Stimulated activated CD4-positive, alpha-beta T cell treated with anti-CD3 and anti-CD28 coated beads, Interleukin-15, amount 100 ng/mL, for 24 hours (primary cell): Measurements from ENCODE around the gene TMEM63C.
A peak's percentile ranks its signal among the peaks of the same experiment; 100 is the strongest.

Source experiments
- DNase-seq: peaks from one replicate; pipeline ENCODE4 v3.0.0-alpha.2; 2020

The TMEM63C gene, protein sequence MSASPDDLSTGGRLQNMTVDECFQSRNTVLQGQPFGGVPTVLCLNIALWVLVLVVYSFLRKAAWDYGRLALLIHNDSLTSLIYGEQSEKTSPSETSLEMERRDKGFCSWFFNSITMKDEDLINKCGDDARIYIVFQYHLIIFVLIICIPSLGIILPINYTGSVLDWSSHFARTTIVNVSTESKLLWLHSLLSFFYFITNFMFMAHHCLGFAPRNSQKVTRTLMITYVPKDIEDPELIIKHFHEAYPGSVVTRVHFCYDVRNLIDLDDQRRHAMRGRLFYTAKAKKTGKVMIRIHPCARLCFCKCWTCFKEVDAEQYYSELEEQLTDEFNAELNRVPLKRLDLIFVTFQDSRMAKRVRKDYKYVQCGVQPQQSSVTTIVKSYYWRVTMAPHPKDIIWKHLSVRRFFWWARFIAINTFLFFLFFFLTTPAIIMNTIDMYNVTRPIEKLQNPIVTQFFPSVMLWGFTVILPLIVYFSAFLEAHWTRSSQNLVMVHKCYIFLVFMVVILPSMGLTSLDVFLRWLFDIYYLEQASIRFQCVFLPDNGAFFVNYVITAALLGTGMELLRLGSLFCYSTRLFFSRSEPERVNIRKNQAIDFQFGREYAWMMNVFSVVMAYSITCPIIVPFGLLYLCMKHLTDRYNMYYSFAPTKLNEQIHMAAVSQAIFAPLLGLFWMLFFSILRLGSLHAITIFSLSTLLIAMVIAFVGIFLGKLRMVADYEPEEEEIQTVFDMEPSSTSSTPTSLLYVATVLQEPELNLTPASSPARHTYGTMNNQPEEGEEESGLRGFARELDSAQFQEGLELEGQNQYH

DNA sequence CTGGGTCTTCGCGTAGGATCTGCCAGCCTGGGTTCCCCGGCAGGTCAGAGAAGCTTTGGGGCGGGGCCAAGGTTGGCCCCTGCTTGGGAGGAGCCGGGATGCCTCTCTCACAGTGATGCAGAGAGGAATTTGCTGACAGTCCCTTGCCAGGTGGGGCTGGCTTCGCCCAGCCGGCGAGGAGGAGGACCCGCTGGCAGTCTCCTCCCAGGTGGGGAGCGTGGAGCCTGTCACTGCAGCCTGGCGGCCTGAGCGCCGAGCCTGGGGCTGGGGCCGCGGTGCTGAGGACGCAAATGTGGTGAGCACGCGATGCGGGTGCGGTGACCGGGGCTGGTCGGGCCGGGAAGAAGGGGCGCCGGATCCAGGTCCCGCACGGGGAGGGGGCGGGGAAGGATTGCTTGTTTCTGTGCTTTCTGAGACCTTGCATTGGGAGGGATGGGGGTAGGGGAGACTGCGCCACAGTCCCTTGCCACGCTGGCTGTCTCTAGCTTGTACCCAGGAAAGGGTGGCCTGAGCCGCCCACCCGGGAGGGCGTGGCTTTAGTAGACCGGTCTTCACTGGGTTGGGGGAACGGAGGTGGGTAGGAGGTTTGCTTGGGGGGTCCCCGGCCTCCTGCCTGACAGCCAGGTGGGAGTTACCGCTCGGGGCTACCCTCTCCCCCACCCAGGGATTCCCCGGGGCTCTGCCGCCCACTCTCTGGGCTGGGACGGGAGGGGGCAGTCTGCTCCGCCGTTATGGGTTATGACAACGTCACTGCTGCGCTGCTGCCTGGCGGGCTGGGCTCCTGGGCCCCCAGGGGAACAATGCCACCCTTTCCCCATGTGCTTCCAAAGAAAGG is at the start of gene TMEM63C:
TSS of gene TMEM63C (plus strand) at position 196 of the 835 bp plus-strand sequence. CDS start 37,016 bp downstream, outside the sequence.
- DNase-seq = peak; percentile 78

DNA sequence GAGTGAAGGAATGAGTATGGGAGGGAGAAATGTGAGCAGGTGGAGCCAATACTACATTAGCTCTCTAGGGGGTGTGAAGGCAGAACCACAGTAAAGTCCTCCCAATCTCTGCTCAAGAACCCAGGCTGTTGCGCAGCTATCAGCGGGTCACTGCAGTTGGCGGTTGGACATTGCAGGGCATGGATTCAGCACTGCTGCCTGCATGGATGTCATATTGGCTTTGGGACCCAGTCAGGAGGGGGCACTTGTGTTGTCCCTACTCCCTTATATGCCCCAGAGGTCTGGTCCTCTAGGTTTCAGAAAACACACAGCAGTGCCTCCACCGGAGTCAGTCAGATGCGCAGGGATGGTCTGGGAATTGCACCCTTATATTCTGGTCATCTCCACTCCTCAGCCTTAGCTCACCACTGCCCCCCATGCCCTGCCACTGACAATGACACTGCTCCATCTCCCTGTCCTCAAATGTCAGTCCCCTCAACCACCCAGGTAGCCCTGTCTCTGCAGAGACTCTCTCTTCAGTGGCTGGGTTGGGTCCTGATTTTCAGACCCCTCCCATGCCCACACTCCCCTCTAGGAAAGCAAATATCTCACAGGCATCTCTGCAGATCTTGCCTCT is 49.6 kb upstream of the TMEM63C start:
- DNase-seq = no peak

DNA sequence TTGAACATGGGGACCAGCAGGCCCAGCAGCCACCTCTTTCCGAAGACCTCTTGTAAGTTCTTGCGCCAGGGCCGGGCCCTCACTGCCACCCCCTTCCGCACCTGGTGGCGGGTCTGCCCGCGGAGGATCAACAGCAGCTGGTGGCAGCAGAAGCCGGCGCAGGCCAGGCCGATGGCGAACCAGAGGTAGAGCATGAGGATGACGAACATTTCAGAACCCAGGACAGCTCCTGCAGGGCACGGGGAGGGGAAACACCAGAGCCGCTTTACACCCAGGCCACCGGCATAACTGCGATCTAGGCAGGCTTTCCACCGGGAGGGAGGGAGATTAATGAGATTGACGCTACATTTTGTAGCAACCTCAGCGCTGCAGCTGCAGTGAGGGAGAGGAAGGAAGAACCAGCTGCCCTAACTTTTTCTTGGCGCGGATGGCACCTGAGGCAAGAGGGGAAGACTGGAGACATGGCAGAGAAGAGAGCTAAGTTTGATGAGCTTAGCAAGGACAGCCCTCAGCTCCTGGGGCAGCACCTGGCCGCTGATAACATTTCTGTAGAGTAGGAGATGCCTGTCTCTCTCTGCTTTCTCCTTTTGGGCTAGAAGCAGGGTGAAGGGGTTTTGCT is 47.8 kb upstream of the TMEM63C start:
- peak; percentile 68 for DNase-seq

DNA sequence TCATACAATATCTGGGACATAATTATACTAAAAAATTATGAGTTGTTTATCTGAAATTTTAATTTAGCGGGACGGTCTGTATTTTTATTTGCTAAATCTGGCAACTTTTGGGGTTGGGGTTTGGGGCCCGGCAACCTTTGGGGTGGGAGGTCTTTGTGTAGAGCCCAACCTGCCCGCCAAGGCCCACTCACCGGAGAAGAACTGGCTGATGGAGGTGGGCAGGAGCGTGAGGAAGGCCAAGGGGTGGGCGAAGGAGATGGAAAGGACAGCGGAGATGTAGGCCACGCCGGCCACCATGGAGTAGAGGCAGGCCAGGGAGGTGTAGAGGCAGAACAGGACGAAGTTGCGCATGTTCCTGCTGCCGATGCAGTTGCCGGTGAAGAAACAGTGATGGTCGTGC is 42.6 kb upstream of the TMEM63C start:
- no peak for DNase-seq

DNA sequence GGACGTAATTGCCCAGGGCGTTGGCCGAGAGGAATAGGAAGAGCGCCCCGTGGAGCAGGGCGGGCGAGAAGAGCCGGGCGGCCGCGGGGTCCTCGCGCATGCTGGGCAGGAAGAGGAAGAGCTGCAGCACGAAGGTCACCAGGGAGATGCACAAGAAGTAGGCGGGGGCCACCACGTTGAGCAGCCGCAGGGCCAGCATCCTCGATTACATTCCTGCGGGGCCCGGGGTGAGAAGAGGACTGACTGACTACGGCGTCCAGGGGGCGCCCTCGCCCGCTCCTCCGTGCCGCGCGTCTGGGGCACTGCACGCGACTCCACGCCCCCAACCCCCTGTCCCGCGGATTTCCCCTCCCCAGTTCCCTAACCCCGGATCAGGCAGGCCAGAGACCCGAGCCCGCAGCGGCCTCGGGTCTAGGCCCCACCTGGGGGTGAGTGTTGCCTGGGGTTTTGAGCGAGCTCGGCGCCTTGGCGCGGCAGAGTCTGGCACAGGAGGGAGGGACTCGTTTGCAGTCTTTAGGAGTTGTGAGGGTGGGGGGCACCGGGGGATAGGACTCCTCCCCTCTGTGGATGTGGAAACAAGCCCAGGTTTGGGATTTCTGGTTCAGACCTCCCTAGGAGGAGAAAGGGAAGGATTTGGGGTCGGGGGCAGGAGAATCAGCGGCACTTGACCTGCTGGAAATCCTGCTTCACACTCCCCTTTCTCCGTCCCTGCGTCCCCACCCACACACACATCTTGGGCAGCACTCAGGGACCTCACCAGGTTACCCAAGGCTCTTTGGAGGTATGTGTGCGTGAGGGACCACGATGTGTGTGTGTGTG is 41.8 kb upstream of the TMEM63C start:
- DNase-seq = peak; percentile 76

DNA sequence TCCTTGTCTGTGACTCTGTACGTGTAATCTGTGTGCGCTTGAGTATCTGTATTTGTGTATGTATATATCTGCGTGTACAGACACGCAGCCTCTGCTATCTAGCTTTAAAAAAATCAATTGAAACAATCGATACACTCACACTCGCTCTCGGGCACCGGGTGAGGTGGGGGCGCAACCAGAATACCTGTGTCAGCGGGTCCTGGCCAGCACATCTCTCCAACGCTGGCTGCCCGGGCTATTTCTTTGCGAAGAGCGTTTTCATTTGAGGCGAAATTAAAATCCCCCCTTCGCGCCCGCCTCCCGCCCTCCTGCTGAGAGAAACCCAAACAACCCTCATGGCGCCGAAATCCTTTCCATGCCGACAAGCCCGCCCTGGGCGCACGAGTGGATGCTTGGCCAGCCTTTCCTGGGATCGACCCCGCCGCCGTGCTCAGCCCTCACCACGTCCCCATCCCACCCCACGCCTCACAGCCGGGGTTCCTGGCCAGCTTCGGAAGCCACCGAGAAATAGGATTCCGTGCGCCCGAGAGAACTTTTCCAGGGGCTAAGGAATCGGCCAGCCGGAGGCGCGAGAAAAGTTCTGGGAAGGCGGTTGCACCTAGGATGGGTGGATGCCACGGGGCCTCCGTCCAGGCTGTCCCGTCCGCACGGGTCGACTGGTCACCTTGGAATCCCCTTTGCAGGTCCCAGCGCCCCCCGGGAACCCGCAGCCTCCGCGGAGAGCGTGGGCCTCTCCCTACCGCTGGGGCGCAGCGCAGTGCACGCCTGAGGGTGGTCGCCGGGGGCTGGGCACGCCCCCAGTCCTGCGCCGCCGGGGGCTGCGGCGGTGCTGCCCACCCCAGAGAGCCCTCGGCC is 41.0 kb upstream of the TMEM63C start:
- DNase-seq = no peak

DNA sequence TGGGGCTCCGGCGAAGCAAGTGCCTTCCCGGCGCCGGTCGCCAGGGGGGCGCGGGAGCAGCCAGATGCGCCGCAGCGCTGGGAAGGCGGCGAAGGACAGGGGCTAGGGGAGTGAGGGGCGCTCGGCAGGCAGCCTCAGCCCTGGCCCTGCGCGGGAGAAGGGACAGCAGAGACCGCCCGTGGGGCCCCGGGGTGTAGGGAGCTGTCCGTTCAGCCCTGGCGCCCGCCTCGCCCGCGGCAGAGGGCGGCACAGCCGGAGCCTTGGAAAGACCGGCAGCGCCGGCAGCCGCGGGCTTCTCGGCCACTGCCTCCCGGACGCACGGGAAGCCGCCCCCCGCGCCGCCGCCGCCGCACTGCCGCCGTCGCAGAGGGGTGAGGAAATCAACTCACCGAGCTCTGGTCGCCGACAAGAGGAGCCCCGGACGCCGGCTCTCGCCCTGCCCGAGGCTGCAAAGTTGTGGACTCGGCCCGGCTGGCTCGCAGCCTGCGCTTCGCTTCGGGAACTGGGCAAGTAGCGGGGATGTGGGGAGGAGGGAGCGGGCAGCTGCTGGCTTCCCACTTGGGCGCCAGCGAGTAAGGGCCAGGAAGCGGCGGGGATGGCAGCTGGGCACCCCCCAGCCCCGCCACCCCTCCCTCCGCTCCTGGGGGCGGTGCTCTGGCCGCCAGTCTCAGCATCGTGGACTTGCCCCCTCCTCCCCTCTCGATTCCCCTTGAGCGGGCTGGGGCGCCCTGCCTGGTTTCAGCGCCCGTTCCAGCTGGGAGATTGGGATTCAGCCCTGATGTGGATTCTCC is 40.2 kb upstream of the TMEM63C start, which contains the start of gene ZDHHC22:
TSS of gene ZDHHC22 (minus strand) at position 578 of the 791 bp plus-strand sequence. CDS start 2,053 bp downstream, outside the sequence.
- DNase-seq = peak; percentile 45

DNA sequence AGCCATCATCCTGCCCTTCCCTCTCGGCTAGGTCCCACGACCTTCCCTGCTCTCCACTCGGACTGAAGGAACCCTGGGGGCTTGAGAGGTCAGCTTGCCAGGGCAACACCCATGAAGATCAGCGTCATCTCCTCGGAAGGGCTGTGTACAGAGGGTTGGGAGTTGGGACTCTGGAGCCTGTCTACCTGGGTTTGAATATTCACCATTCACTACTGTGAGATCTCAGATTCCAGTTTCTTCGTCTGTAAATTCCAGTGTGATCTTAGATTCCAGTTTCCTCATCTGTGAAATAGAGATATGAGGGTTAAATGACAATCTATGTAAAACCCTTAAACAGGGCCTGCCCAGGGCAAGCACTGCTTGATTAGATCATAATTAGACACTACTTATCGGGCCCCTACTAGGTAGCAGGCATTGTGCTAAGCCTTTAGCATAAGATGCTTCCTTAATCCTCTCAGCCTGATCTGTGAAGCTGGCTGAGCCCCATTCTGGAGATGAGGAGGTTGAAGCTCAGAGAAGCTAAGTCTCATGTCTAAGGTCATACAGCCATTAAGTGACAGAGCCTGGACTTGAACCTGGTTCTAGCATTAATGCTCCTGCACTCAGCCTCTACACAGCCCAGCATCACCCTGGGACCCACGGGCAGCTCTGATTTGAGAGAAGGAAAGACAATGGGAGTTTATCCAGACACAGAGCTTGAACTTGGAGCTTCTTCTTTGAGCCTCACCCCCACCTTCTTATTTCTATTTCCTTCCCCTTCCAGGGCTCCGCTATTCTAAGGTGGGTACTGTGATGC is 39.4 kb upstream of the TMEM63C start:
- no peak for DNase-seq

DNA sequence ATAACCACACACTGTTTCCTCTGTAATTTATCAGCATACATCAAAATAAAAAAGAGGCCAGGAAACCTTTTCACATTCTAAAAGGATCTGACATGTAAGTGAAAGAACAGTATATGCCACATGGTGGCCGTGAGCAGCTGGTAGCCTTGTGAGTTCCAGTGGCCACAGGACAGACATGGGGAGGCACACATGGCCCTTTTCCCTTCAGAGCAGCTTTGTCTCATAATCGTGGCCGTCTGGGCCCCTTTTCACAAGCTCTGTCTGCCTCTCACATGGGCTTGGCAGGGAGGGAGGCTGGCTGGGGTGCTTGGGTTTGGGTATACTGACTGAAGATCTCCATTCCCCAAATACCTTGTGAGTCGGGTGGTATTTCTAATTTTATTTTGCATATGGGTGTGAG is 38.5 kb upstream of the TMEM63C start:
- DNase-seq = no peak

DNA sequence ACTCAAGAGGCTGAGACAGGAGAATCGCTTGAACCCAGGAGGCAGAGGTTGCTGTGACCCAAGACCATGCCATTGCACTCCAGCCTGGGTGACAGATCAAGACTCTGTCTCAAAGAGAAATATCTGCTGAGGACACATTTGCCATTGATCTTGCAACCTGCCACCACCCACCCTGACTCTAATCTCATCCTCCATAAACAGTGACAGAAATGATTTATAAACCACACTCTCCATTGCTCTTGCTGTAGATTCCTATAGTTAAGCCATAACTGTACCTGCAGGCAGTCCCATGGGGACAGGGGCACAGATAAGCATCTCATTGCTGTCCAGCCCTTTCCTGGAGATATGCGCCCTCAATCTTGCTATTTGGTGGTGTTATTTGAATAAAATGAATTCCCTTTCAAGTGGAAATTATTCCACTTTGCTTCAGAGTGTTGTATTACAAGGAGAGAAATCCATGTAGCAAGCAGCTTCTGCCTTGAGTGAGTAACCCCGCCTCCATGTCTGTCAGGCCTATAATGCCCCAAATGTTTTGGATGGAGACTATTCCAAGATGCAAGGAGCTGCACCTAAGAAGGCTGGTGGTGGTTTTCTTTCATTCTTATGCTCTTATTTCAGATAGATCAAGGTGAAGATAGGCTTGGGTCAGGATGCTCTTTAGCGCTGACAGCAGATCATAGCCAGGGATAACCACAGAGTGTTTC is 37.0 kb upstream of the TMEM63C start:
- no peak for DNase-seq

DNA sequence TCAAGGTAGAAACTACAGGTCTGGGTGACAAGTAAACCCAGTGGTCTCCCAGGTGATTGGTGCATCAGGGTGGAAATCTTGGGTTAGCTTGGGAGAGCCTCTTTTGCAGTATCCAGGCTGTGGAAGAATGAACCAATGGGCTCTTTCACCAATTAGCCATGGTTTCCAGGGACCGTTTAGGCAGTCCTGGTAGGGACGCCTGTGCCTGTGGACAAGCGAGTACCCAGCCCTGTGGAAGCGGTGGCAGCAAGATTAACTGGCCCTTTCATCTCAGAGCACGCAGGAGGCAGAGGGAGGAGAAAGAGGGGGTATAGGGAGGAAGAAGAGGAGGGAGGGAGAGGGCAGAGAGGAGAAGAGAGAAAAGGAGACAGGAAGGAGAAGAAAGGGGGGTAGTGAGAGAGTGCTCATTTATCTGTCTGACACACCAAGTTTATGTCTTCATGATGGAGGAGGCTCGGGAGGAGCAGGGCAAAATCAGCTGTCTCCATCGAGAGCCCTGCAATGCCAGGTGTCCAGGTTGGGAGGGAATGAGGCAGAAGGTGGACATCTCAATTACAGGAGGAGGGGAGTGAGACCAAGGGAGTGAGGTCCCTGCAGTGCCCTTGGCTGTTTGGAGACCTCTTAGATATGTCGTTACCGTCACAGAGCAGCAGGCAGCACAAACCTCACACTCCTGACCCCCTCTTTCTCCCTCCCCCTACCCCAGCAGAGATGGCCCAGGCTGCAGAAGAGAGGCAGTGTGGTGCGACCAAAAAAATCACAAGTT is 35.4 kb upstream of the TMEM63C start:
- DNase-seq = no peak

DNA sequence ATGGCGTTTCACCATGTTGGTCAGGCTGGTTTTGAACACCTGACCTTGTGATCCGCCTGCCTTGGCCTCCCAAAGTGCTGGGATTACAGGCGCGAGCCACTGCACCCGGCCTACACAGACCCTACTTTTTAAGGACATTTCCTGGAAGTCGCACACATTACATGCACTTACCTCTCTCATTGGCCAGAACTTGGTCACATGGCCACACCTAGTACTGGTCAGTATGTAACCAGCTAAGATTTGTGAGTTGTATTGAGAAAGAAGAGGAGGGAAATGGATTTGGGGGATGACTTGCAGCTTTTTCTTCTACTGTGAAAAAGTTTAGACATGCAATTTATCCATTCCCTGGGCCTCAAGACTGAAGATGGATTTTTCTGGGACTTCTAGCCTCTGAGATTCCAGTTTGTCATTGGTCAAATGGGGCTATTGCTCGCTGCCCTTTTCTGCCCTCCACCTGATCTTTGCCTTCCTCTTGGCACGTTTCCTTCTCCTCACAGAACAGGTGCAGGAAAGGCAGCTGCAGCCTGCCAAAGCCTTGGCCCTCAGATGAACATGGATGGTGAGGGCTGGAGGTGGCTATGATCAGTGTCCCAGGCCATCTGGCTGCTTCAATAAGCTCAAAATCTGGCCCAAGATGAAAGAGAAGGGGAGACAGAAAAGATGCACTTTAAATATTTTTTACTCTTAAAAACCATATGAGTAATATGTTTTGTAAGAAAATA is 32.9 kb upstream of the TMEM63C start:
- no peak for DNase-seq

DNA sequence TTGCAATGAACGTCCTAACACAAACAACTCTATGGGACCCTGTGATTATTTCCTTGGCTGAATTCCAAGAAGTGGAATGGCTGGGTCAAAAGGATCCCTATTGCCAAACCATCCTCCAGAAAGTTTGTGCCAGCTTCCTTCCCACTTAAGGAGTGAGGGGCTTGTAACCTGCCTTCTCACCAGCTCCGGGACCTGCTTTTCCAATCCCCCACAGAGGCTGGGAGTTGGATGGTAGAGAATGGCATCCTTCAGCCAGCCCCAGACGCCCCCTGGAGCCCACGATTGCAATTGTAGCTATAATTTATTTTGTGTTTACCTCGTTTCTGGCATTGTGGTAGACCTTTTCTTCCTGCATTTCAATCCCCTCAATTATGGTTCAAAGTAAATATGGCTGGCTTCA is 30.4 kb upstream of the TMEM63C start:
- peak; percentile 30 for DNase-seq

DNA sequence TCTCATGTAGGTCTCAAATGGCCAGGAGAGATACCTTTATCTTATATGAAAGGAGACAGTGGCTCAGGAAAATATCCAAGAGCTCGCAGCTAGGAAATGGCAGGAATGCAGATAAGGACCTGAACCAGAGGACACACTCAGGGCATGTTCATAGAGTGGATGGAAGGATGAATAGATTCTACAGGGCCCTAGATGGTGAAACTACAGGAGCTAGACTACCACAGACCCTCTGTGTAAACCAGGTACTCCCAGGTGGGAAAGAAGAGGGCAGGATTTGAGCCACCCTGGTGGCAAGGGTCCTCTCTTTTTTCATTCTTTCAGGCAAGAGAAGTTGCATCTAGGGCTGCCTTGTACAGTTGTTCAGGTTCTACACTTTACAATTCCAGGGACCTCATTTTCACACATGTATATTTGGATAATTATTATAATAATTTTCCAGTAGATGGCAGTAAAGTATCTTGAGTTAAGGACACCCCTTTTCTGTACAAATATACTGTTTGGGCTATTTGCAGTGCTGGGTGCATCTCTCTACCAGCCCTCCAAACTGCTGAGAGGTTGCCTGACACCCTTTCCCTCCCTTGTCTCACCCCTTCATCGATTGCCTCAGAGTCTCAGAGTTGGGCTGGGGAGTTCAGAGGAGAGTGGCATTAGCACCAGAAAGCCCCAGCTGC is 29.5 kb upstream of the TMEM63C start:
- no peak for DNase-seq

DNA sequence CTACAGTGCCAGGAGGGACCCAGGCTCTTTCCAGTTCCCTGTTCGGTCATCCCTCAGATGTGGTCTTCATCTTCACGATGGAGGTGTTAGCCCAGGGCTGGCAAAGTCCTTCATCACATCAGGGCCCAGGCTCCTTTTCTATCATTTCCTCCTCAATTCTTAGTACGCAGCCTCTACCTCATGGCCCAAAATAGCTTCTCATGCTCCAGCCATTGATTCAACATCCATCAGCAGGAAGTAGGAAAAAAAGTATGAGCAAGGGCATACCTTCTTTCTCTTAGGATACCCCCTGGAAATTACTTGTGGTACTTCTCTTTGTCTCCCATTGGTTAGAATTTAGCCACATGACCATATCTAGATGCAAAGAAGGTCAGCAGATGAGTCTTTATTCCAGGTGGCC is 27.8 kb upstream of the TMEM63C start:
- no peak for DNase-seq

DNA sequence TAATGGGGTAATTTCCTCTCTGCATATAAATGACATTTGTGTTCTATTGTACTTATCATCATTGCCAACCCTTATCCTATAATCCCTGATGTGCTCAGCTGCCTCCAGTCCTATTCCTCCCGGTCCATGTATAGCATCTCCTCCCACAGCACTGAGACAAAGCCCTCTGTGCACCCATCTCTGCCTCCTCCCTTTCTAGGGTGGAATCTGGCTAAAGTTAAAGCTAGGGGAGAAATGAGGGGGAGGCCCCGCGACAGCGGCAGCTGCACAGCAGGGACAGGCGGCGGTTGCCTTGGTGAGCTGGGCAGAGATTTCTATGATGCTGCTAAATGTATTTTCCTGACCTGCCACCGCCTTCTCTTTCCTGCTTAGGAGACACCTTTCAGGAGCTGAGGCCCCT is 27.2 kb upstream of the TMEM63C start:
- DNase-seq = no peak
